Stimulated activated CD8-positive, alpha-beta memory T cell treated with anti-CD3 and anti-CD28 coated beads, Interleukin-4, amount 100 ng/mL, for 48 hours (primary cell): ENCODE results near the gene SOCS3.

Experiments used
- DNase-seq: peaks from one replicate; pipeline ENCODE4 v3.0.0-alpha.2; 2020

The SOCS3 gene

GRCh38 chr17:78390241-78391050 is 30.6 kb upstream of the SOCS3 start:
- DNase-seq: no peak

- DNase-seq: no peak
Measured at GRCh38 chr17:78387977-78388941, 28.4 kb upstream of the SOCS3 start.

- no peak for DNase-seq
Measured at GRCh38 chr17:78384479-78385175, 24.8 kb upstream of the SOCS3 start.

GRCh38 chr17:78383725-78384471 is 24.0 kb upstream of the SOCS3 start:
- DNase-seq: peak; percentile 79

GRCh38 chr17:78381601-78382232 is 21.8 kb upstream of the SOCS3 start:
- peak; percentile 62 for DNase-seq

GRCh38 chr17:78380370-78380769 is 20.5 kb upstream of the SOCS3 start:
- DNase-seq: no peak

- DNase-seq: no peak
Measured at GRCh38 chr17:78379131-78379491, 19.2 kb upstream of the SOCS3 start.

GRCh38 chr17:78378225-78379130 is 18.6 kb upstream of the SOCS3 start, which contains the start of gene PGS1:
Gene PGS1 (plus strand): TSS chr17:78378649. CDS start chr17:78378666, 17 bp downstream.
- DNase-seq: peak; percentile 90

- no peak for DNase-seq
Measured at GRCh38 chr17:78377858-78378224, 18.0 kb upstream of the SOCS3 start.

- DNase-seq: no peak
Measured at GRCh38 chr17:78376161-78376560, 16.3 kb upstream of the SOCS3 start.

- no peak for DNase-seq
Measured at GRCh38 chr17:78375401-78376151, 15.7 kb upstream of the SOCS3 start.

- no peak for DNase-seq
Measured at GRCh38 chr17:78374631-78375274, 14.9 kb upstream of the SOCS3 start.

GRCh38 chr17:78374189-78374588 is 14.3 kb upstream of the SOCS3 start:
- no peak for DNase-seq

GRCh38 chr17:78372841-78373240 is 13.0 kb upstream of the SOCS3 start:
- DNase-seq: no peak

GRCh38 chr17:78371056-78371455 is 11.2 kb upstream of the SOCS3 start:
- DNase-seq: no peak

GRCh38 chr17:78369791-78370381 is 10.0 kb upstream of the SOCS3 start:
- DNase-seq: no peak

- no peak for DNase-seq
Measured at GRCh38 chr17:78368854-78369495, 9.1 kb upstream of the SOCS3 start.

GRCh38 chr17:78368348-78368747 is 8.5 kb upstream of the SOCS3 start:
- no peak for DNase-seq

- no peak for DNase-seq
Measured at GRCh38 chr17:78367193-78367592, 7.3 kb upstream of the SOCS3 start.
